ENCODE data around the gene IGSF21. TPM values are rescaled to one million over a fixed set of nuclear protein-coding genes. Genes with fewer than 3 reads are reported as not detected.

The IGSF21 gene
- total and polyA plus RNA-seq, 2 of the 4 experiments (the other 2 are of a cell fraction): not detected

DNA sequence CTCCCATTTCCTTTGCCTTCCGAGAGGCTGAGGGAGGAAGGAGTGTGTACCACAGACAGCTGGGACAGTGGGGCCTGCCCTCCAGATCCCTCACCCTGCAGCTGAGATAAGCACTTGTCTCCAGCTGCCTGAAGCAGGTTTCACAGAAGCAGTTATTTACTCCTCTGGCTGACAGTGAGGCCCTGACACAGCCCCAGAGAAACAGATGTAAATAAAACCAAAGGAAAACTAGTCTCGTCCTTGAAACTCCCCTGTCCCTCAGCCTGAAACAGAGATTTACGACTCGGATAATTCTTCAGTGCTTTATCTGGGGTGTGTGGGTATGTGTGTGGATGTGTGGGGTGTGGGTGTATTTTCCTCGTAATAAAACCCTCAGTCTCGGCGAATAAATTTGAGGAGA, 181.1 kb downstream of the IGSF21 start:
- no peak for DNase-seq
- Histone ChIP-seq H3K4me2 (ENCODE audit: low read depth, low read length) (no peak overlapping the region), H3K27me3 (ENCODE audit: control insufficient read depth, insufficient read depth, low read length) (no peaks in the 10 kb centered on the region), H3K4me1 (ENCODE audit: control insufficient read depth, insufficient read depth, low read length) (no peaks in the 10 kb centered on the region), H4K91ac (ENCODE audit: insufficient read depth, low read depth, low read length) (no peak overlapping the region), H3K18ac (ENCODE audit: low read depth, low read length) (no peak overlapping the region), H2BK120ac (ENCODE audit: low read depth, low read length) (no peak overlapping the region), H2BK20ac (ENCODE audit: low read depth, low read length) (no peak overlapping the region), H2BK5ac (ENCODE audit: low read depth, low read length, poor library complexity, severe bottlenecking) (no peak overlapping the region), H2AK5ac (ENCODE audit: low read depth, low read length) (no peak overlapping the region), H3K27ac (ENCODE audit: insufficient read depth, low read length) (no peak overlapping the region), H4K8ac (ENCODE audit: low read depth in 2 of 2, low read length in 2 of 2) (no peak overlapping the region), H3K9me3 (ENCODE audit: control insufficient read depth, insufficient read depth, low read length) (peaks cover 33% of the 10 kb centered on the region), H3K9ac (ENCODE audit: low read depth, low read length) (no peak overlapping the region), H4K20me1 (ENCODE audit: insufficient read depth, low read length) (no peaks in the 10 kb centered on the region), H3K14ac (replicated peaks; ENCODE audit: low read depth, low read length) (no peak overlapping the region), H2AFZ (replicated peaks; ENCODE audit: low read length, poor library complexity) (no peak overlapping the region), H3K56ac (ENCODE audit: extremely low read depth, insufficient read depth, low read length) (no peak overlapping the region), H2AK9ac (replicated peaks; ENCODE audit: low read depth, low read length, poor library complexity) (no peak overlapping the region), H3K9me1 (ENCODE audit: insufficient read depth, low read length) (no peaks in the 10 kb centered on the region), H3K36me3 (ENCODE audit: control insufficient read depth, insufficient read depth, low read length) (no peaks in the 10 kb centered on the region), H3K4me3 (ENCODE audit: insufficient read depth, low read depth, low read length) (no peak overlapping the region), H3K79me1 (ENCODE audit: low read depth in 1 of 2, low read length in 2 of 2) (no peaks in the 10 kb centered on the region), H2BK15ac (ENCODE audit: low read depth, low read length) (no peak overlapping the region), H3K4ac (ENCODE audit: low read depth, low read length) (no peak overlapping the region), H3K23ac (ENCODE audit: low read depth, low read length) (no peak overlapping the region), H4K5ac (ENCODE audit: low read depth, low read length) (no peak overlapping the region)
- ATAC-seq (ENCODE audit: low read depth): no peak
- 29% methylated on average over 3 of the region's 7 CpGs; no CpG with 5 or more reads in 1 of the 2 experiments for WGBS, 2 experiments (ENCODE audit: extremely low coverage in 2 of 2, insufficient read length in 1 of 2)
- in situ Hi-C loops (cut with MboI; ENCODE audit: low sequenced_read_pairs): no loop called here
- ChIA-PET CTCF (no interaction called here), POLR2A (ENCODE audit: unreplicated experiment) (no interaction called here)
- BruUV-seq (replicated peaks): no TSS peak
- dilution Hi-C loops (cut with HindIII; ENCODE audit: low sequenced_read_pairs, unreplicated experiment): no loop called here
- TF ChIP-seq RFX5 (IDR thresholded peaks at IDR 0.05; ENCODE audit: low read depth, low read length): no peak
- no peak for TF ChIP-seq CHD1 (IDR thresholded peaks at IDR 0.05; ENCODE audit: low read depth, low read length)
- no peak for TF ChIP-seq FOS (IDR thresholded peaks at IDR 0.05; ENCODE audit: low read depth, low read length)
- TF ChIP-seq BHLHE40 (IDR thresholded peaks at IDR 0.05; ENCODE audit: low read depth, low read length): no peak
- no peak for TF ChIP-seq MAZ (IDR thresholded peaks at IDR 0.05; ENCODE audit: borderline replicate concordance, low read depth, low read length)
- no peak for TF ChIP-seq MXI1 (IDR thresholded peaks at IDR 0.05; ENCODE audit: borderline replicate concordance, low read depth, low read length)
- no peak for TF ChIP-seq CEBPB (IDR thresholded peaks at IDR 0.05; ENCODE audit: low read depth, low read length)
- TF ChIP-seq, protein P1, sequence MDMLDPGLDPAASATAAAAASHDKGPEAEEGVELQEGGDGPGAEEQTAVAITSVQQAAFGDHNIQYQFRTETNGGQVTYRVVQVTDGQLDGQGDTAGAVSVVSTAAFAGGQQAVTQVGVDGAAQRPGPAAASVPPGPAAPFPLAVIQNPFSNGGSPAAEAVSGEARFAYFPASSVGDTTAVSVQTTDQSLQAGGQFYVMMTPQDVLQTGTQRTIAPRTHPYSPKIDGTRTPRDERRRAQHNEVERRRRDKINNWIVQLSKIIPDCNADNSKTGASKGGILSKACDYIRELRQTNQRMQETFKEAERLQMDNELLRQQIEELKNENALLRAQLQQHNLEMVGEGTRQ (IDR thresholded peaks at IDR 0.05; ENCODE audit: low read depth, low read length): no peak
- TF ChIP-seq MAFK (IDR thresholded peaks at IDR 0.05; ENCODE audit: low read depth, low read length): no peak
- no peak for TF ChIP-seq NFE2L2 (IDR thresholded peaks at IDR 0.05; ENCODE audit: low read depth, low read length)
- TF ChIP-seq RCOR1 (IDR thresholded peaks at IDR 0.05; ENCODE audit: insufficient replicate concordance, low read length): no peak
- TF ChIP-seq, protein P2, sequence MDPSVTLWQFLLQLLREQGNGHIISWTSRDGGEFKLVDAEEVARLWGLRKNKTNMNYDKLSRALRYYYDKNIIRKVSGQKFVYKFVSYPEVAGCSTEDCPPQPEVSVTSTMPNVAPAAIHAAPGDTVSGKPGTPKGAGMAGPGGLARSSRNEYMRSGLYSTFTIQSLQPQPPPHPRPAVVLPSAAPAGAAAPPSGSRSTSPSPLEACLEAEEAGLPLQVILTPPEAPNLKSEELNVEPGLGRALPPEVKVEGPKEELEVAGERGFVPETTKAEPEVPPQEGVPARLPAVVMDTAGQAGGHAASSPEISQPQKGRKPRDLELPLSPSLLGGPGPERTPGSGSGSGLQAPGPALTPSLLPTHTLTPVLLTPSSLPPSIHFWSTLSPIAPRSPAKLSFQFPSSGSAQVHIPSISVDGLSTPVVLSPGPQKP (IDR thresholded peaks at IDR 0.05; ENCODE audit: borderline replicate concordance, low read depth, low read length): no peak
- TF ChIP-seq SMC3 (IDR thresholded peaks at IDR 0.05; ENCODE audit: low read depth, low read length): no peak
- TF ChIP-seq POLR2A (IDR thresholded peaks at IDR 0.05; ENCODE audit: low read depth, low read length): no peak
- TF ChIP-seq CTCF (conservative IDR thresholded peaks at IDR 0.05; ENCODE audit: low read depth, low read length): no peak
- TF ChIP-seq RAD21 (IDR thresholded peaks at IDR 0.05; ENCODE audit: low read length): no peak
- intact Hi-C loops (cut with micrococcal nuclease): no loop called here

Data from IMR-90 (cell line).